DMS153 (cell line): ENCODE results near the gene SLC19A2.

Experiments
- DNase-seq: peaks from one replicate; lab custom pipeline; 2025; lab: John Stamatoyannopoulos, UW

The SLC19A2 gene

GRCh38 chr1:169474302-169474995 is 11.3 kb downstream of the SLC19A2 start:
- DNase-seq = no peak

DNA sequence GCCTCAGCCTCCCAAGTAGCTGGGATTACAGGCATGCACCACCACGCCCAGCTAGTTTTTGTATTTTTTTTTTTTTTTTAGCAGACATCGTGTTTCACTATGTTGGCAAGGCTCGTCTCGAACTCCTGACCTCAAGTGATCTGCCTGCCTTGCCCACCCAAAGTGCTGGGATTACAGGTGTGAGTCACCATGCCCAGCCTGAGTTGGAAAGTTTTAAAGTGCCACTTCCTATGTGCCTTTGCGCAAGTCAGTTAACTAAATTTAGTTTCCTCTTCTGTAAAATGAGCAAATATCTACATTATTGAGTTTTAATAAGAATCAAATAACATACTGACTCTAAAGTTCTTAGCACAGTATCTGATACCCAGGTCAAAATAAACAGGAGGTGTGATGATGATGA is 12.4 kb downstream of the SLC19A2 start:
- no peak for DNase-seq

- DNase-seq = no peak
These were observed 13.0 kb downstream of the SLC19A2 start for GRCh38 chr1:169472738-169473137.

DNA sequence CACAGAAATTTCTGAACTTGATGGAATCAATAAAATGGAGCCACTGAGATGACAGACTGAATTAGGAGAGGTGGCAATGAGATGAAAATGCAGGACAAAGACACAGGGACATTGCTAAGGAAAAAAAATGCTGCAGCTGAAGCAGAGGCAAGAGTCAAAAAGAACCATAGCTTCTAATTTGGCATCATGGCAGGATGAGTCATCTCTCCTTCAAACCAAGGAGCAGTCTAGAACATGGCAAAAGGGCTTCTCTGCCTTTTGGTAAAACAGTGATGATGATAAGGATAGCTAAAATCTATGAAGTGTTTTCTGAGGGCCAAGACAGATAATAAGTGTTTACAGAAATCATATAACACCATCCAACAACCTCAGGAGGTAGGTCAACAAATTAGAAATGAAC is 16.8 kb downstream of the SLC19A2 start:
- no peak for DNase-seq

GRCh38 chr1:169466259-169467230 is 19.2 kb downstream of the SLC19A2 start:
- DNase-seq = no peak

DNA sequence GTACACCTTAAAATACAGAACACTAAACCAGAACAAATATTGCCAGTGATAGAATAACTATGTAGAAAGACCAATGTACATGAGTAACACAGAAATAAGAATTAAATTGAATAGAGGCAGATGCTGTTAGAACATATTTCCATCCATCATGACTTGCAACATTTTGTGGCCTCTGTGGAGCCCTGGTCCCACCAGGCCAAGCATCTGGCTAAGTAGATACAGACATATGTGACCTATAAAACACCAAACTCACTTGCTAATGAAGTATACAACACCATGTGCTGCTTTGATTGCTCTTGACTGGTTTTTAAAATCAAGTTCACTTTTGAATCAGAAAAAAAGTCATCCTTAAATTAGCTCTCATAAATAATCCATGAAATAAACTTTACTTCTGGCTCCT is 20.5 kb downstream of the SLC19A2 start:
- DNase-seq = no peak

- no peak for DNase-seq
These were observed 23.4 kb downstream of the SLC19A2 start for GRCh38 chr1:169462385-169462784.

GRCh38 chr1:169461390-169462000 is 24.2 kb downstream of the SLC19A2 start:
- DNase-seq = no peak

- DNase-seq = no peak
These were observed 25.4 kb downstream of the SLC19A2 start for GRCh38 chr1:169460191-169460833.

GRCh38 chr1:169457443-169457842 is 28.3 kb downstream of the SLC19A2 start:
- no peak for DNase-seq

DNA sequence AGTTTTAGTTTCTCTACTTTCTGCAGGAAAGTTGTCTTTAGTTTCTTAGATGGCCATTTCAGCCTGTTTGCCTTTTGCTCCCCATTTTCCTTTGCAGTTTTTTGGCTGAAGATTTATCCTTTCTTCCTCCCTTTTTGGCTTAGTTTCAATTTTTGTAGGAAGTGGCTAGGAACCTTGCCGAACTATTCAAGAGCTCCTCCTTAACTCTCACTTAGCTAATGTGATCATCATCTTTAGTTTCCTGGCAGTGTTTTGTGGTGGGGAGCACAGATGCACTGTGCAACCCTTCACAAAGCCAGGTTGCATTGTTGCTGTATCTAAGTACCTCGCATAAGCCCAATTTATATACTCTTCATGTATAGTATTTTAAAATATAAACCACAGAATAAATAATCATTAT is 29.7 kb downstream of the SLC19A2 start:
- DNase-seq = no peak

DNA sequence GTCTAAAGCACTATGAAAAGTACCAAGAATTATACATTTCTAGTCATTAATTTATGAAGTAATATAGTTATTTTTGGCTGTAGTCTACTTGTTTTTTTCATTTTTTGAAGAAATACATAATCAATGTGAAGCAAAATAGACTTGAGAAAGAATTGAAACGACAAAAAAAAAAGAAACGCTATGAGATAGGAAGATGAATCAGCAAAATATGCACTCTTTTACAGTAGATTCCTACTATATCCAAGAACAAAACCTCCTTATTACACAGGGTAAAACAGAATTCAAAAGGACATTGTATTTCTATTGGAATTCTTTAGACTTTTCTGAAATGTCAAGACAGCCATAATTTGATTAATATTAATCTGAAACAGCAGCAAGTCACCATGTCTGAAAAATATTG is 32.8 kb downstream of the SLC19A2 start:
- no peak for DNase-seq

GRCh38 chr1:169451218-169451824 is 34.4 kb downstream of the SLC19A2 start:
- no peak for DNase-seq

DNA sequence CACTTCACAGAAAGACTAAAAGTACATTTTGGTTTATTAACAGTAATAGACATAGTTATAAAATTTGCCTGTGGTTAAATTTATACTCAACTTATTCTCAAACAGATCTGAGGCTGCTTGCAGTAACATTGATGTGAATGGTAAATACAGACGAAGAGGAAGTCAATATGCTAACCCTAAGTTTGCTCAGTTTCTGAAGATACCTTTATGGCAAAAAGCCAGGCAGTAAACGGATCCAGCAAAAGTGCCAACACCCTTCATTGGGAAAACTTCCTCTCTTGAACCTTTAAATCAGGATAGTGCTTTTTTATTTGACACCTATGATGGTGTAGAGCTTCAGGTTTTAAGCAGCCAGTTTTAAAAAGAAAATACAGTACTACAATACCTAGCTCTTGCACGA is 41.8 kb downstream of the SLC19A2 start:
- DNase-seq = no peak

DNA sequence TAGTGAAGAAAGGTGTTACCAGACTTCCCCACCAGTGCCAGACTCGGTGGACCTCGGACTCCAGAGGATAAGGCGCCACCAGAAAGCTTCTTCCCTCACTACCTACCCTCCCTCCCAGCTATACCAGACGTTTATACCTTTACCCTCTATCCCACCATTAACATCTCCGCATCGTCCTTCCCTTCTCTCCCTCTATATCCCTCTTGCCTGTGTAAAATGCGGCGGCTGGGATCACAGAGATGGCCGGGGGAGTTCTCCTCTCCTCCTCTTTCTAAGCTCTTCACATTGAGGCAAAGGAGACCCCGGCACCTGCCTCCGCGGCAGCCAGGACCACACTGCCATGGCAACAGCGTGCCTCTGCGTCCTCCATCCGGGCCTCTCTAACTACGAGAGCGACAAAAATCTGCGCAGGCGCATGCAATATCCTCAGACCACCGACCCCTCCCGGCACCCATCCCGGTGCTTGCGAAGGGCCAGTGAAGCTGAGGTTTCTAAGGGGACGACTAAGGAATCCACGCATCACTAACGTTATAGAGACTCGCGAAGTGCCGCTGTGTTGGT is 58.6 kb downstream of the SLC19A2 start, which contains the start of gene CCDC181:
CCDC181 (minus strand) TSS at position 394 of the 561 bp plus-strand sequence. CDS start 2,547 bp downstream, outside the sequence.
- peak; percentile 92 for DNase-seq

DNA sequence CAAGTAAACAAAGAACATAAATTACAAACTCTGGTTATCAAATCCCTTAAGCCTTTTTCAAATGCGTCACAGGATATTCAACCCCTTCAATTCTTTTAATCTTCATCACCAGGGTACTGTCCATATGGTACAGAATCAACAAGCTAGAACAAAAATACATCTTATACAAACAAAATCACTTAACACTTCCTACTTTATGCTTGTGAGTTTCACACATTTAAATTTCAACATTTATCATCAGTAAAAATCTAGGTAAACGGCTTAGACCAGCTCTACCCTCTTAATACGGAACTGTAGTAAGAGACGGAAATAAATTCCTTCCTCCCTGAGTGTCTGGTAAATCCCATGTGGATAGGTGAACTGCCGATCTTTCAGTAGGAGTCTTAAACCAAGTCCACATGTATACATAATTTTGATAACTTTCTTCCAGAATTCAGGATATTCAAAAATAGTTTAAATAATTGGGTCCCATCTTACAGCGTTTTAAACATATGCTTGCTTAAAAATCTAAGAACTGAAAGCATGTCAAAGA is 59.5 kb downstream of the SLC19A2 start:
- DNase-seq = peak; percentile 26

- no peak for DNase-seq
These were observed 64.4 kb downstream of the SLC19A2 start for GRCh38 chr1:169421309-169421708.

- no peak for DNase-seq
These were observed 70.8 kb downstream of the SLC19A2 start for GRCh38 chr1:169414952-169415351.
